Endothelial cell of umbilical vein (primary cell): Measurements from ENCODE around the gene PLCG2. TPM values are rescaled to one million over a fixed set of nuclear protein-coding genes. Genes with fewer than 3 reads are reported as not detected.

ENCODE experiments used
- BruUV-seq: library from RNA; stranded (reverse); fragments of 400-500 nt; replicated peaks from 2 replicates; lab custom pipeline; 2021; lab: Mats Ljungman, UMichigan
- CTCF ChIA-PET: fragments of 300-600, 350-600 bp; sonication (Branson Sonifier 250); formaldehyde crosslinking; loops from one replicate; lab custom pipeline; 2021; ENCODE audit warnings: antibody characterized with exemption, inconsistent platforms; lab: Charles Lee
- POLR2A ChIA-PET: fragments of 300-600, 350-600 bp; sonication (Branson Sonifier 250); formaldehyde crosslinking; loops from one replicate; lab custom pipeline; 2021; ENCODE audit warnings: antibody characterized with exemption, inconsistent platforms; lab: Charles Lee
- DNase-seq: peaks from one replicate; pipeline ENCODE4 v3.0.0-alpha.2; 2011; ENCODE audit warnings: low read depth, low spot score
- FAIRE-seq: peaks from 2 replicates; lab custom pipeline; 2011; peaks lifted over from hg19 to GRCh38; lab: Jason Lieb, UNC
- H2AFZ ChIP-seq: 2 replicates; pipeline ENCODE4 v1.6.0; 2012; ENCODE audit warnings: low read depth, low read length, control low read depth, inconsistent platforms
- H3K27ac ChIP-seq: 2 replicates; pipeline ENCODE4 v1.5.1; 2011; ENCODE audit warnings: low read depth, mild to moderate bottlenecking, control low read depth, low read length, moderate library complexity; ENCODE audit not compliant: insufficient read depth
- H3K27me3 ChIP-seq, 2 experiments: 2 replicates each; pipeline versions ENCODE4 v1.6.0 to v1.6.1; 2011; ENCODE audit warnings: low read length in 2 of 2, mixed read lengths in 1 of 2; ENCODE audit not compliant: control insufficient read depth in 2 of 2, insufficient read depth in 2 of 2
- H3K36me3 ChIP-seq, 2 experiments: 2 replicates in 1 of 2; 3 replicates in 1 of 2; pipeline ENCODE4 v1.5.1; 2011; ENCODE audit warnings: low read length in 2 of 2, mild to moderate bottlenecking in 1 of 2, moderate library complexity in 1 of 2; ENCODE audit not compliant: control insufficient read depth in 2 of 2, insufficient read depth in 2 of 2; ENCODE audit errors: extremely low read depth in 1 of 2
- H3K4me1 ChIP-seq: 3 replicates; pipeline ENCODE4 v1.5.1; 2011; ENCODE audit warnings: mild to moderate bottlenecking, low read length; ENCODE audit not compliant: control insufficient read depth, insufficient read depth; ENCODE audit errors: extremely low read depth
- H3K4me2 ChIP-seq: 2 replicates; pipeline ENCODE4 v1.6.1; 2011; ENCODE audit warnings: low read length, control low read depth, mixed read lengths; ENCODE audit not compliant: insufficient read depth
- H3K4me3 ChIP-seq, 3 experiments: fragments of 200-600 bp in 1 of 3; sonication (generic), shearing (Covaris generic) in 1 of 3; replicated peaks in 1 of 3; 2 replicates each; pipeline ENCODE4 v1.5.1; 2011 to 2016; ENCODE audit warnings: control low read depth in 3 of 3, low read length in 3 of 3, mild to moderate bottlenecking in 2 of 3, inconsistent platforms in 1 of 3, low read depth in 1 of 3, moderate library complexity in 1 of 3; ENCODE audit not compliant: insufficient read depth in 1 of 3
- H3K79me2 ChIP-seq: 2 replicates; pipeline ENCODE4 v1.6.0; 2012; ENCODE audit warnings: low read length, inconsistent platforms; ENCODE audit not compliant: control insufficient read depth, insufficient read depth
- H3K9ac ChIP-seq: replicated peaks from 2 replicates; pipeline ENCODE3; 2011; ENCODE audit warnings: low read length, control low read depth; ENCODE audit not compliant: insufficient read depth; ENCODE audit errors: extremely low read depth
- H3K9me1 ChIP-seq: replicated peaks from 3 replicates; pipeline ENCODE4 v1.6.0; 2011; ENCODE audit warnings: mild to moderate bottlenecking, low read length; ENCODE audit not compliant: control insufficient read depth, insufficient read depth; ENCODE audit errors: extremely low read depth
- H3K9me3 ChIP-seq: replicated peaks from 2 replicates; pipeline ENCODE4 v1.5.1; 2012; ENCODE audit warnings: low read length, inconsistent platforms; ENCODE audit not compliant: control insufficient read depth, insufficient read depth
- H4K20me1 ChIP-seq: replicated peaks from 2 replicates; pipeline ENCODE3; 2011; ENCODE audit warnings: mild to moderate bottlenecking, low read length; ENCODE audit not compliant: control insufficient read depth, insufficient read depth; ENCODE audit errors: extremely low read depth
- CTCF ChIP-seq, 2 donors: IDR thresholded peaks; 1 replicate in 1 of 2; 2 replicates in 1 of 2; pipeline ENCODE4 v1.5.1; 2011; ENCODE audit warnings: low read length in 2 of 2, mild to moderate bottlenecking in 2 of 2, moderate library complexity in 2 of 2, control low read depth in 1 of 2, inconsistent platforms in 1 of 2, low read depth in 1 of 2; ENCODE audit not compliant: insufficient read depth in 1 of 2; ENCODE audit errors: extremely low read depth in 1 of 2
- EZH2 ChIP-seq: IDR thresholded peaks from 2 replicates; pipeline ENCODE4 v1.6.1; 2012; ENCODE audit warnings: borderline replicate concordance, low read depth, mild to moderate bottlenecking, moderate library complexity, low read length, inconsistent platforms; ENCODE audit not compliant: severe bottlenecking
- FOS ChIP-seq: IDR thresholded peaks from 2 replicates; pipeline ENCODE4 v1.6.1; 2011; ENCODE audit warnings: mild to moderate bottlenecking, low read length, moderate library complexity, borderline replicate concordance; ENCODE audit not compliant: insufficient read depth
- GATA2 ChIP-seq: IDR thresholded peaks from 2 replicates; pipeline ENCODE4 v1.7.0; 2011; ENCODE audit warnings: low read depth, mild to moderate bottlenecking, moderate library complexity, mixed read lengths, low read length; ENCODE audit not compliant: insufficient read length, insufficient read depth
- JUN ChIP-seq: IDR thresholded peaks from 2 replicates; pipeline ENCODE4 v1.6.1; 2011; ENCODE audit warnings: borderline replicate concordance, low read depth; ENCODE audit not compliant: insufficient read length, insufficient read depth
- MAX ChIP-seq: IDR thresholded peaks from 2 replicates; pipeline ENCODE4 v1.6.1; 2011; ENCODE audit not compliant: insufficient read depth, insufficient read length
- MYC ChIP-seq: IDR thresholded peaks from one replicate; pipeline ENCODE4 v1.6.1; 2011; ENCODE audit warnings: mild to moderate bottlenecking, low read depth, low read length
- POLR2A ChIP-seq: IDR thresholded peaks from 2 replicates; pipeline ENCODE4 v1.6.1; 2012; ENCODE audit warnings: low read depth, mild to moderate bottlenecking, control low read depth, low read length
- POLR2AphosphoS5 ChIP-seq: IDR thresholded peaks from 2 replicates; pipeline ENCODE4 v1.6.1; 2012; ENCODE audit warnings: low read depth, mild to moderate bottlenecking, control low read depth, low read length, moderate library complexity; ENCODE audit not compliant: insufficient read depth
- dilution Hi-C: fragments of 300-500 bp; cut with MboI; formaldehyde crosslinking; loops from one replicate; pipeline ENCODE4 v1.15.0; 2019; ENCODE audit warnings: low sequenced_read_pairs; ENCODE audit not compliant: extremely low pct_ligation_motif_present
- intact Hi-C: fragments of 100-400 bp; cut with micrococcal nuclease; formaldehyde crosslinking; loops from one replicate; pipeline ENCODE4 v1.10.0; 2022
- polyA plus RNA-seq, 4 experiments: library from polyadenylated mRNA; depleted of rRNA in 3 of 4; stranded (reverse) in 3 of 4; unstranded in 1 of 4; fragments of >200 nt; gene quantifications; 2 replicates each; pipeline versions ENCODE4 v1.2.1 to v1.2.3, GENCODE V29; 2011 to 2012; ENCODE audit warnings: missing spikeins in 1 of 4
- total RNA-seq: library from RNA; stranded (reverse); gene quantifications from 2 replicates; pipeline ENCODE4 v1.2.3, GENCODE V29; 2021

The PLCG2 gene
- total and polyA plus RNA-seq, 2 donors (not counting 3 experiments of a cell fraction or from before 2014, with no cell fraction given) = 10.8 to 13.6 TPM

GRCh38 chr16:81826523-81826922, 47.4 kb downstream of the PLCG2 start:
- Histone ChIP-seq H3K9me1 (no peaks in the 10 kb centered on the region), H3K9me3 (no peaks in the 10 kb centered on the region), H3K27ac (no peak overlapping the region), H2AFZ (no peak overlapping the region), H3K9ac (no peak overlapping the region), H3K27me3 (no peaks in the 10 kb centered on the region), H3K79me2 (no peaks in the 10 kb centered on the region), H3K4me2 (no peak overlapping the region), H3K4me3 (no peak overlapping the region), H3K4me1 (no peaks in the 10 kb centered on the region), H3K36me3 (no peaks in the 10 kb centered on the region), H4K20me1 (no peaks in the 10 kb centered on the region)
- dilution Hi-C loops (no loop called here), intact Hi-C loops (no loop called here)
- ChIA-PET POLR2A (no interaction called here), CTCF (no interaction called here)
- no peak for DNase-seq
- no TSS peak for BruUV-seq
- no peak for TF ChIP-seq MYC
- no peak for TF ChIP-seq MAX
- no peak for TF ChIP-seq CTCF (IDR thresholded peaks at IDR 0.05; ENCODE audit: extremely low read depth in 1 of 2, insufficient read depth in 1 of 2, low read depth in 1 of 2, low read length in 2 of 2)
- TF ChIP-seq GATA2 = no peak
- no peak for TF ChIP-seq POLR2A
- no peak for TF ChIP-seq EZH2
- TF ChIP-seq JUN = no peak
- TF ChIP-seq FOS = no peak
- no peak for TF ChIP-seq POLR2AphosphoS5
- FAIRE-seq = no peak
